ENCODE measurements around the gene GLP2R.

GRCh38 chr17:9913476-9913875 is 87.8 kb downstream of the GLP2R start:
- TF ChIP-seq CTCF (IDR thresholded peaks at IDR 0.05; ENCODE audit: low read length) (no peak), EZH2 (optimal IDR thresholded peaks at IDR 0.05; ENCODE audit: low read depth, low read length) (no peak)
